ENCODE data around the gene ENOX2. TPM values are rescaled to one million over a fixed set of nuclear protein-coding genes. Genes with fewer than 3 reads are reported as not detected.

The ENOX2 gene
- polyA plus RNA-seq, 3 donors = 13.8 to 16.1 (median 15.5) TPM

DNA sequence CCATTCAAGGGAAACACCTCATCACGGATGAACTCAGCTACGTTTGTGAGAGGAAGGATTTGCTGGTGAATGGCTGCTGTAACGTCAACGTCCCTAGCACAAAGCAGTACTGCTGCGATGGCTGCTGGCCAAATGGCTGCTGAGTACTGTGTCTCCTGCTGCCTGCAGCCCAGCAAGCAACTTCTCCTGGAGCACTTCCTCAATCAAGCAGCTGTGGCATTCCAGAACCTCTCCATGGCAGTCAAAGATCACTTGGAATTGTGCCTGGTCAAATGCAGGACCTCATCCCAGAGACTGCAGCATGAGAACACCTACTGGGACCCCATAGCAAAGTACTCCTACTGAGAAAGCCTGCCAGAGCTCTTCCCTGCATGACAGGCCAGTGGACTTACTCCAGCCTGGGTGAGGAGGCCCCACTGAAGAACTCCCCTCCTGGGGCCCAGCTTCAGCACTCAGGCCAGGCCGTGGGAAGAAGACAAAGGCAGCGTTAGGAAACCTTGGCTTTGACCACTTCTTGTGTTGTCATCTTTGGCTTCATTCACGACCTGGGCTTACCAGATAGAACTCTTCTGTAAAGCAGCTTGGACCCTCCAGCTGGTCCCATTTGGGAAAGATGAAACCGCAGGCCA is 256.9 kb downstream of the ENOX2 start:
- no peak for DNase-seq

DNA sequence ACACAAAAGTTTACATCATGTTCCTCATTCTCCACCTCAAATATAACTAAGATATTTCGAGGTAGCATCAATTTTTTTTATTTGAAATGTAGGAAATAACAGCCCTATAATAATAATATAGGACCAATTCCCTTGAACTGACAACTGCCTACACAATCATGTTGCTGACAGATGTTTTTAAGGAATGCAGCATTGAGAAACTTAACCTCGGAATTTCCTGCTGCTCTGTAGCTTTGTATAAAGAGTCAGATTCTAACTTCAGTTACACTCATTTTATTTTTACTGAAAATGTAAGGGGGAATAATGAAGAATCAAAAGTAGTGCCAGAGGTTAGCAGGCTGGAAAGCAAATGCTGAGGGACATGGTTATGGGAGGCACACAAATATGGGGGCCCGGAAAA is 265.4 kb downstream of the ENOX2 start:
- DNase-seq = no peak

DNA sequence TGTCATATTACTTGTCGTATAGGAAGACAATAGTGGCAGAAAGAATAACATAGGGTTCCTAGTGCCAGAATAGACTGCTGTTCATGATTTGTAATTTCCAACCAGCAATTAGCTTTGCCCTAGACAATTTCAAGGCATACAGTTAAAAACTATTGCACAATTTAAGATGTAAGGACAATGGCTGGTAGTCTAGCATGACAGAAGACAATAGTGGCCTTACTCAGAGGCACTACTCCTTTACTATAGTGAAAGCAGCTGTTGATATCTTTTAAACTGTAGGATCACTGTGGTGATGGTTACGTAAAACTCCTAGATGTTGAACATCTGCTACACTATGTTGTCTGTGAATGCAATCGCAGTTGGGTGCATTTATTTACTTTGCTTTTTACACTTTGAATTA is 266.7 kb downstream of the ENOX2 start:
- DNase-seq = no peak

DNA sequence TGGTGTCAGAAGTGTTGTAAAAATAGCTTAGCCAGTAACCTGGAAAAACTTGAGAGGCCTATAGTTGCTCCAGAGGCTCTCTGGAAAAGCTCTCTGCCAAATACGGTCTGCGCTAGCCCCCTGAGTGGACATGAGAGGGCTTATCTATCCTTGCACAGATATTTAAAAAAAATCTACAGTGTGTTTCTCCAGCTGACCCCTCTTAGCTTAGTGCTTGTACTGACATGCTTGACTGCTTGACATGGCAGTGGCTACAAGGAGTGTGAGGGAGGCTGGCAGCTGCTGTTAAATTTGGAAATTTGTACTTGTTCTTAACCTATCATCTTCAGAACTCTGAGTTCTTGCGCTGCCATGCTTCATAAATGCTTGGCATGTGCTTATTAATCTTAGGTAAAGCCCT is 272.0 kb downstream of the ENOX2 start:
- no peak for DNase-seq

DNA sequence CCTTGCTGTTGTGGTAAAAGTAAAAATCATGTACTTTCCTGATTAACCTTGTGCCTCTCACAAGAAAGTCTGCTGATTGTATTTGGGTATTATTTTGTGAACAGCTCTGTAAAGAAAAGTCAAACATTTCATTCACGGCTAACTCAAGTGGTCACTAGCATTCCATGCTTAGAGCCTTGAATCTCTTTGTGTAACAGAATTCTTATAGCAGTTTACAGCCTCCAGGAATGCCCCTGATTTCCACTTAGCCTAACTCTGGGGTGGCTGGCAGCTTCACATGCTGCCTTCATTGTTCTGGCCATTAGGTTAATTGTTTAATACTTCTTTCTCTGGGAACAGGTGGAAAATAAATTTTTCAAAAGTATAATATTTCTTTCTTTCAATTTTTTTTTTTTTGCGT is 274.5 kb downstream of the ENOX2 start:
- no peak for DNase-seq

DNA sequence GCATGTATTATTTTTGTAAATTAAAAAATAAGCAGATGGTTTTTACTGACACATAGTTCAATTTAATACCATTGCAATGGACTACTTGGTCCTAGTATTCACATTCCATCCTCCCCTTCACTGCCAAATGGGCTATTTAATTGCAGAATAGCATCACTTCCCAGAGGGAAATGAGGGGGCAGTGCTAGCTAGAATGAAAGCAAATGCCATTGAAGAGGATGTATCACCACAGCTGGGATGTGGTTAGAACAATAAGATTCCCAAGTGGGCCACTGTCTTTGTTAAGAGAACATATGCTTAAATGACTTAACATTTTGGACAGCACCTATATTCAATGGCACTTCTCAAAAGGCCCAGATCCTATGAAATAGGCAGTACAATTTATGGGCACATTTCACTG is 276.5 kb downstream of the ENOX2 start:
- DNase-seq = no peak

DNA sequence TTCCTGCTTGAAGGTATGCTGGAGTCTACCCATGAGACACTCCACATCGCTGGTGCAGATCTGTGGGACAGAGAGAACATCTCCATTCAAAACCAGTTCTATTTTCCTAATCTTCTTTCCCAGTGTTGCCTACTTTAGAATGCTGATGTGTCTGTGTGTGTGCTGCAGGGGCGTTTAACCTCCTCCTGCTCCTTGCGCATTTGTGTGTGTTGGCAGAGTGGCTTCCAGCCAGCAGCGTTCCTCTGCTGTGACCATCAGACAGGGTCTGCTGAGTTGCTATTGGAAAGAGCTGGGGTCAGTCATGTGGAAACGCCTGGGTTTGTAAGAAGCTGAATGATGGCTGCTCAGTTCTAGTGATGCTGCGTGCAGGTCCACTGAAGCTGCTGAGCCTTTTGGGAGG is 277.6 kb downstream of the ENOX2 start:
- no peak for DNase-seq

DNA sequence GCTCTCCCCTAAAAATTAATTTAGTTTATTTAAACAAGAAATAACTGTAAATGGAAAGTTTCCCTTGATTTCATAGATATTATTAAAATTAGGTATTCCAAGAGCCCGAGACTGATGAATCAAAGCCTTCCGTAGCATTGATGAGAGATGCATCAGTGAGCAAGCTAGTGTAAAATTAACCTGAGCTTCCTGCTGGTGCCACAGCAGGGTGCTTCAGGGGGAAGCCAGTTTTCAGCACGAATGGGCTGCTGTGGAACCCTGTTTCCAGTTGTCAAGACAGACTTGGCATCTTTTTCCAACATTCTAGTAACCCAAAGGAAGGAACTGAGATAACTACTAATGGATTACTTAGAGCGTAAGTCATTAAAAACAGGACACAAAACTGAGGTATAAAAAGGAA is 279.5 kb downstream of the ENOX2 start:
- no peak for DNase-seq

DNA sequence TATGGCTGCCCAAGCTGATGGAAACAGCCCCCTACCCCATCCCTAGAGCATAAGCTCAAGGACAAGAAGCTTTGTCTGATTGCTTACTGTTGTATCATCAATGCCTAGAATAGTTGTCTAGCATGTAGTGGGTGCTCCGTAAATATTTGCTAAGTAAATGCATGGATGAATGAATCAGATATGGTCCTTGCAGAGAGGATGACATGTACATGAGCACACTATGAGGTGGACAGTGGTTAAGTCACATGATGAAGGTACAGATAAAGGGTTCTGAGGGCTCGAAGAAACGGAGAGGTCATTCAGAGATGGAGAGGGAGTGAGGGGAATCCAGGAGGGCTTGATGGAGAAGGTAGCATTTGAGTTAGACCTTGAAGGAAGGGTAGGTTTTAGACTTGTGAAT is 287.1 kb downstream of the ENOX2 start:
- no peak for DNase-seq

DNA sequence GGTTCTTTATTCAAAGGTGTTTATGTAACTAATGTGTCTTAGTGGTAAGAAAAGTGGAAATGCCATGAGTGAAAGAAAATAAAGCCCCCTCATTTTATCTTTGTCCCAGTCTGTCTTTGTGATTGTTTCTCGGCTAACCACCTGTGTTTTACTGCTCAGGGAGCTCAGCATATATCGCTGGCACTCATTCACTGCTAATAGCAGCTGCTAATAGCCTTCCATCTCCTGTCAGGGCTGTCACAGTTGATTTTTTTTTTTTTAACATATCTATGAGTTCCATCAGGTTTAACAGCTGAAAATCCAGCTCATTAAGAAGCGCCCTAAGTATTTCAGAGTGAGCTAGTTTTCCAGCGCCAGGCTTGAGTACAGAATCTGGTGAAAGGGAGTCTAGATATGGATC is 295.6 kb downstream of the ENOX2 start:
- DNase-seq = no peak

DNA sequence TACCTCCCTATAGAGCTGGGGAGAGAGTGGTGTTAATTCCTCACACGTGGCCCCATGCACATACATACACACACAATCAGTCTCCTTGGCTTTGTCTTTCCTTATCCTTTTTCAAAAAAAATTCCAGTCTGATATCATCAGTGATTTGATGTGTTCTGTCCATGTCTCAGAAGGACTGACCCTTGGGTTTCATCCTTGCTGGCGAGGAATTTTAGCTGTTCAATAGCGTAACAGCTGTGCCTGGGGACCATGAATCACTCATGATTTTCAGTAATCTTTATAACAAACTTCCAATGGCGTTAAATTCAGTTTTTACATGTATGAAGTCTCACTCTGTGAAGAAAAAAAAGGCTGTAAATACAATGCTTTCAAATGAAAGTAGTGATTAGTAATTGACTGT is 296.6 kb downstream of the ENOX2 start:
- DNase-seq = no peak

DNA sequence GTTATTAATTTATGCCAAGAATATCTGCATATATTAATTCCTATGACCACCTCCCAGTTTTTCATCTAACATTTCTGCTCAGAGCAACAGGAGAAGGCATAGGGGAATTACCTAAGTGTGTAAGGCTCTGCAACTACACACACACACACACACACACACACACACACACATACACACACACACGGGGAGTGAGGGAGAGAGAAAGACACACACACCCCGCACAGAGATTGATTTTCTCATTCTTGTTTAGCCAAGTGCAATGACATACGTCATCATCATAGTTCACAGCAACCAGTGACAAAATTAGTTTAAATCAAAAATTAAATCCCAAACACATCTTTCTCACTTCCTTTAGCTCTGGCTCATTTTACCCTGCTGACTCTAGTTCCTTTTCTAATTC is 298.1 kb downstream of the ENOX2 start:
- DNase-seq = no peak

DNA sequence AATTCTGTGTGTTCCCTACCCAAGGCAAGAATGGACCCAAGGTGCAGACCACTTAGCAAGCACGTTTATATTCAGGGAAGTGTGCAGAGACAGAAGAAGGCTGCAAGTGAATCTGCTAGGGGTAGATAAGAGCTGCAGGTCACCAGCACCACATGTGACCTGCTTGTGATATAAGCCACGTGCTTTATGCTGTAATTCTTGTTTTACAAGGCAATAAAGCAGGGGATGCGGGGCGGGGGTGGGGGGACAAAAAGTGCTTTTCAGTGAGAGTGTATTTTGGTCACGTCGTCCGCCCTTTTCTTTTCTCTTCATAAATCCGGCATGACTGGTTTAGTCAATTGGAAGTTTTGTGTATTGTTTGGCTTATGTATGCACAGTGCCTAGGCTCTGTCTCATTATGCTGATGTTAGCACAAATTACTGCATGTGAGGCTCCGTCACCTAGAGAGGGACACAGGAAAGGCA is 308.5 kb downstream of the ENOX2 start:
- DNase-seq = peak; percentile 4

DNA sequence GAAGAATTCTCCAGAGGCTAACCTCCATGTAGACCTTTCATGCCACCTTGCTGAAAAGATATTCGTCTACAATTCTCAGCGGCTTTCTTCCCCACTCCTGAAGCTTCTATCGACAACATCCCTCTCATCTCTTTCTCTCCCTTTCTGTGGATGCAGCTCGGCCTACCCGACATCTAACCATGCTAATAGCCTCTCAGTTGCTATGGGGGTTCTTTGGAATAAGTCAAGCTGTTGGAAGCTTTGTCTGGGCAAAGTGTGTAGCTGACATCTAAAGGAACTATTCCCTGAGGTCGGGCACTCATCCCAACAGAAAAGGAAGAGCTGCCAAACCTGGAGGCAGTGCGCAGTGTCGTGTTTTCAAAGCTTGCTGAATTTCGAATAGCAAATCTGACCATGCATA is 309.1 kb downstream of the ENOX2 start:
- DNase-seq = no peak

DNA sequence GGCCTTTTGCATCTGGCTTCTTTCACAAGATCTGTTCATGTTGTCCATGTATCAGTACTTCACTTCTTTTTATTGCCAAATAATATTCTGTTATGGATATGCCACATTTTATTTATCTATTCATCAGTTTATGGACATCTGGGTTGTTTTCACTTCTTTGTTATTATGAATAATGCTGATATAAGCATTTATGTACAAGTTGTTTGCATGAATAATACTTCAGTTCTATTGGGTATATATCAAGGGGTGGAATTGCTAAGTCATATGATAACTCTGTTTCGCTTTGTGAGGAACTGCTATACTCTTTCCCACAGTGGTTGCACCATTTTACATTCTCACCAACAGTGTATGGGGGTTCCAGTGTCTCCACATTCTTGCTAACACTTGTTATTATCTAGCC is 310.8 kb downstream of the ENOX2 start:
- no peak for DNase-seq

DNA sequence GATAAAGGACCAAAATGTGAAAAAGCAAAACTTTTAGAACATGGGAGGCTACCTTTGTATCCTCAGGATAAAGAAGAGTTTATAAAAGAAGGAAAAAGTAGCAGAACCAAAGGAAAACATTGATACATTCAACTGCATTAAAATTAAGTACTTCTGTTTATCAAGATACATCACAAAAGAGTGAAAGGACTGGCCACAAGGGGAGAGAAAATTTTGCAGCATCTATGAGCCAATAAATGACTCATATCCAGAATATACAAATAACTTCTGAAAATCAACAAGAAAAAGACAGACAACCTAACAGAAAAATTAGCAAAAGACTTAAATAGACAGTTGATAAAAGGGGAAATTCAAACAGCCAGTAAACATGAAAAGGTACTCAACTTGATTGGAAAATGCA is 324.1 kb downstream of the ENOX2 start:
- no peak for DNase-seq

DNA sequence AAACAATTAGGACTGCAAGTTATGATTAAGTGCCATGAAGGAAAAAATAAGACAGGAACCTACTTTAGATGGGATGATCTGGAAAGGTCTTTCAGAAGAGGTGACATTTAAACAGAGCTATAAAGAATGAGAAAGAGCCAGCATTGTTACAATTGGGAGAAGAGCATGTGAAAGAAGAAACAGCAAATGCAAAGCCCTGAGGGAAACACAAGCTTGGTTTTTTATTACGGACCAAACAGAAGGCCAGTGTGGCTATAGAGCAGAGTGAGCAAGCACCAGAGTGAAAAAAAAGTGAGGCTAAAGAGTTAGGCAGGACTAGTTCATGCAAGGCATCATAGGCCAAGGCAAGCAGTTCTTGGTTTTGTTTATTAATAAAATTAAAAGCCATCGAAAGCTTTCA is 325.6 kb downstream of the ENOX2 start:
- no peak for DNase-seq

DNA sequence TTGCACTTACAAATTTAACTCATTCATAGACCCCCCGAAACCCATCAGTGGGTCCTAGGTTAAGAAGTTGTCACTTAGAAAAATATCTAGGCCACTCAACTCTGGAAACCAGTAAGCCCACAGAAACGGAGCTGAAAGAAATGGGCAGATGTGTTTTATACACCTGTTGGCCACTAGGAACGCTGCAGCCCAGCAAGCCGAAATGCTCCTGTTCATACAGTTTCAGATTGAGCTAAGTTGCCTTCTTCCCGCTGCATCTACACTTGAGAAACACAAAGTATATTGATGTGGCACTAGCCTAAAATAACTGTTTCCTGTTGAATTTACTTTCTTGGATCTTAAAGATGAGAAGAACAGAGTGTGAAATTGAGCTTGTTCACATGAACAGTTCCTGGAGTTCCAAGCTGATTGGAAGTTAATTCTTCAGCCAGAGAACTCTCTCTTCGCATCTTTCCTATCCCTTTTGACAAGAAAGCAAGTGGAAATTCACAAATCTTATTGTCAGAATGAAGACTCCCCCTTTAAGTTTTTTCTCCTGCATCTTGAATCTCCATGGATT is 327.1 kb downstream of the ENOX2 start:
- peak; percentile 10 for DNase-seq

Other genes starting within 250 kb of the ENOX2 start
- under 1 TPM in 2 of 3 donors, not detected in 1; 0.47 to 0.62 TPM for gene ARHGAP36, start 155.1 kb upstream of the ENOX2 start, polyA plus RNA-seq (ENCODE audit: insufficient read length in 3 of 3)